Keratinocyte (primary cell): ENCODE data around the gene DDTL. TPM values are rescaled to one million over a fixed set of nuclear protein-coding genes. Genes with fewer than 3 reads are reported as not detected.
"Not testable (repeated sequence)": the region's sequence is repeated elsewhere in the genome, so short reads cannot be mapped to it uniquely, and the experiment has no call there.

Source experiments
- DNase-seq: peaks from one replicate; pipeline ENCODE4 v3.0.0-alpha.2; 2011; ENCODE audit warnings: low read depth, missing footprints, low spot score
- FAIRE-seq: peaks from 2 replicates; lab custom pipeline; 2011; peaks lifted over from hg19 to GRCh38; lab: Jason Lieb, UNC
- H2AFZ ChIP-seq: 2 replicates; pipeline ENCODE4 v1.6.0; 2012; ENCODE audit warnings: low read length, control low read depth, inconsistent platforms; ENCODE audit not compliant: control insufficient read depth
- H3K27ac ChIP-seq: 2 replicates; pipeline ENCODE4 v1.5.1; 2011; ENCODE audit warnings: low read length; ENCODE audit not compliant: control insufficient read depth, insufficient read depth
- H3K27me3 ChIP-seq: 3 replicates; pipeline ENCODE4 v1.6.0; 2011; ENCODE audit warnings: low read length; ENCODE audit not compliant: control insufficient read depth, insufficient read depth; ENCODE audit errors: extremely low read depth
- H3K36me3 ChIP-seq, 2 experiments: 2 replicates in 1 of 2; 3 replicates in 1 of 2; pipeline ENCODE4 v1.5.1; 2011; ENCODE audit warnings: low read length in 2 of 2, mild to moderate bottlenecking in 1 of 2; ENCODE audit not compliant: control insufficient read depth in 2 of 2, insufficient read depth in 2 of 2; ENCODE audit errors: extremely low read depth in 1 of 2
- H3K4me1 ChIP-seq: 3 replicates; pipeline ENCODE4 v1.5.1; 2011; ENCODE audit warnings: low read length; ENCODE audit not compliant: control insufficient read depth, insufficient read depth; ENCODE audit errors: extremely low read depth
- H3K4me2 ChIP-seq: 3 replicates; pipeline ENCODE4 v1.6.0; 2011; ENCODE audit warnings: low read depth, low read length; ENCODE audit not compliant: control insufficient read depth, insufficient read depth; ENCODE audit errors: extremely low read depth
- H3K4me3 ChIP-seq, 3 experiments: fragments of 200-600 bp in 1 of 3; sonication (generic) in 1 of 3; 2 replicates in 2 of 3; 3 replicates in 1 of 3; pipeline ENCODE4 v1.5.1; 2011 to 2016; ENCODE audit warnings: low read length in 3 of 3, mild to moderate bottlenecking in 3 of 3, control low read depth in 2 of 3, inconsistent platforms in 1 of 3, low read depth in 1 of 3, mixed read lengths in 1 of 3, mixed run types in 1 of 3, moderate library complexity in 1 of 3; ENCODE audit not compliant: control insufficient read depth in 2 of 3, insufficient read depth in 2 of 3; ENCODE audit errors: extremely low read depth in 1 of 3
- H3K79me2 ChIP-seq: 2 replicates; pipeline ENCODE4 v1.6.0; 2012; ENCODE audit warnings: low read length; ENCODE audit not compliant: control insufficient read depth, insufficient read depth
- H3K9ac ChIP-seq: 3 replicates; pipeline ENCODE4 v1.6.0; 2011; ENCODE audit warnings: low read length; ENCODE audit not compliant: control insufficient read depth, insufficient read depth; ENCODE audit errors: extremely low read depth
- H3K9me1 ChIP-seq: 3 replicates; pipeline ENCODE4 v1.6.0; 2011; ENCODE audit warnings: low read length; ENCODE audit not compliant: control insufficient read depth, insufficient read depth; ENCODE audit errors: extremely low read depth
- H3K9me3 ChIP-seq: 2 replicates; pipeline ENCODE4 v1.5.1; 2012; ENCODE audit warnings: low read depth, low read length; ENCODE audit not compliant: control insufficient read depth
- H4K20me1 ChIP-seq: 3 replicates; pipeline ENCODE4 v1.6.0; 2011; ENCODE audit warnings: low read length; ENCODE audit not compliant: control insufficient read depth, insufficient read depth; ENCODE audit errors: extremely low read depth
- EZH2 ChIP-seq: IDR thresholded peaks from one replicate; pipeline ENCODE4 v1.6.1; 2012; ENCODE audit warnings: inconsistent platforms, mild to moderate bottlenecking, low read length, moderate library complexity
- dilution Hi-C: fragments of 300-500 bp; cut with MboI; formaldehyde crosslinking; loops from one replicate; pipeline ENCODE4 v1.7.0; 2020; ENCODE audit warnings: low sequenced_read_pairs; ENCODE audit not compliant: extremely low pct_ligation_motif_present
- polyA plus RNA-seq, 5 experiments: library from polyadenylated mRNA; depleted of rRNA in 3 of 5; stranded (reverse) in 3 of 5; stranded (forward) in 1 of 5; unstranded in 1 of 5; fragments of >200 nt; gene quantifications; 1 replicate in 1 of 5; 2 replicates in 3 of 5; 3 replicates in 1 of 5; pipeline versions ENCODE4 v1.2.1 to v1.2.3, GENCODE V29; 2011 to 2012; ENCODE audit warnings: missing spikeins in 2 of 5, low read depth in 1 of 5, low replicate concordance in 1 of 5
- TF ChIP-seq, protein P1 (sequence below), 3 experiments: IDR thresholded peaks in 1 of 3; conservative IDR thresholded peaks in 1 of 3; optimal IDR thresholded peaks in 1 of 3; 2 replicates in 2 of 3; 3 replicates in 1 of 3; pipeline versions ENCODE3 to v1.5.1; 2011; ENCODE audit warnings: low read length in 3 of 3, mild to moderate bottlenecking in 3 of 3, moderate library complexity in 2 of 3, control low read depth in 1 of 3, inconsistent platforms in 1 of 3; ENCODE audit not compliant: insufficient read depth in 2 of 3; ENCODE audit errors: extremely low read depth in 1 of 3

The DDTL gene
- polyA plus RNA-seq, 1 donor (not counting 4 experiments of a cell fraction or from before 2014, with no cell fraction given), result 0.72 TPM

DNA sequence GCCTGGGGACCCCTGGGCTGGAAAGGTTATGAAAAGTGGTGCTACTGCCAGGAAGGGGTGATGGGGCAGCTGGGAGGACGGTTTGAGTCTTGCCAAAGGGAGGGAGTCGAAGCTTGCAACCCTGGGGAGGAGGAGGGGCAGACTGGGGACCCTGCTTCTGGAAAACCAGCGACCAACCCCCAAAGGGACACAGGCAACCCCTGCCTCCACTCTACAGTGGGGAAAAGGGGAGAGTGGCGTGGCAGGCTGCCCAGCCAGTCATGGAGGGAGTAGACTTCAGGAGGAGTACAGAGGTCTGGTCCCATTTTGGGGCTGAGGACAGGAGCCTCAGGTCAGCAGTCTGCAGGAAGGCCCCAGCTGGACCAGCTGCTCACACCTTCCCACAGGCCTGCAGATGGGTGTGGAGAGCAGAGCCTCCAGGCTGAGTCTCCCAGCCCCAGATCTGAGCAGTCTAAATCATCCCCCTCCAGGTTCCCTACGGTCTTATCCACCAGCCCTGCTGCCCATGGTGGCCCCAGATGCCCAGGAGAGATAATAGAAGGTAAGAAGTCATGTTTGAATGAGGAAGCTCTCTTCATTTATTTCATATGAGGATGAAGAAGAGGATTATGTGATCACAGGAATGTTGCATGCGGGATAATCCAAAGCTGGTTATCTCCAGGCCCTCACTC is 4.3 kb downstream of the DDTL start:
- H3K9me3 ChIP-seq, result no peaks in the 10 kb centered on the region
- dilution Hi-C loops, result no loop called here
- H3K9me1 ChIP-seq, result no peaks in the 10 kb centered on the region
- no peak overlapping the region for H3K4me2 ChIP-seq
- no peak overlapping the region for H3K9ac ChIP-seq
- peaks cover 29% of the 10 kb centered on the region for H3K79me2 ChIP-seq
- H2AFZ ChIP-seq, result no peak overlapping the region
- DNase-seq (no peak), FAIRE-seq (no peak)
- no peaks in the 10 kb centered on the region for H3K27me3 ChIP-seq
- no peak overlapping the region for H3K4me3 ChIP-seq
- peaks cover 16 to 18% of the 10 kb centered on the region in 2 experiments for H3K36me3 ChIP-seq
- TF ChIP-seq EZH2, result no peak
- TF ChIP-seq, protein P1, sequence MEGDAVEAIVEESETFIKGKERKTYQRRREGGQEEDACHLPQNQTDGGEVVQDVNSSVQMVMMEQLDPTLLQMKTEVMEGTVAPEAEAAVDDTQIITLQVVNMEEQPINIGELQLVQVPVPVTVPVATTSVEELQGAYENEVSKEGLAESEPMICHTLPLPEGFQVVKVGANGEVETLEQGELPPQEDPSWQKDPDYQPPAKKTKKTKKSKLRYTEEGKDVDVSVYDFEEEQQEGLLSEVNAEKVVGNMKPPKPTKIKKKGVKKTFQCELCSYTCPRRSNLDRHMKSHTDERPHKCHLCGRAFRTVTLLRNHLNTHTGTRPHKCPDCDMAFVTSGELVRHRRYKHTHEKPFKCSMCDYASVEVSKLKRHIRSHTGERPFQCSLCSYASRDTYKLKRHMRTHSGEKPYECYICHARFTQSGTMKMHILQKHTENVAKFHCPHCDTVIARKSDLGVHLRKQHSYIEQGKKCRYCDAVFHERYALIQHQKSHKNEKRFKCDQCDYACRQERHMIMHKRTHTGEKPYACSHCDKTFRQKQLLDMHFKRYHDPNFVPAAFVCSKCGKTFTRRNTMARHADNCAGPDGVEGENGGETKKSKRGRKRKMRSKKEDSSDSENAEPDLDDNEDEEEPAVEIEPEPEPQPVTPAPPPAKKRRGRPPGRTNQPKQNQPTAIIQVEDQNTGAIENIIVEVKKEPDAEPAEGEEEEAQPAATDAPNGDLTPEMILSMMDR (optimal IDR thresholded peaks at IDR 0.05 in 1 of 3, IDR thresholded peaks at IDR 0.05 in 1 of 3, conservative IDR thresholded peaks at IDR 0.05 in 1 of 3; ENCODE audit: extremely low read depth in 1 of 3, insufficient read depth in 2 of 3, low read length in 3 of 3), result no peak
- peaks cover 3% of the 10 kb centered on the region for H3K4me1 ChIP-seq
- no peaks in the 10 kb centered on the region for H4K20me1 ChIP-seq
- no peak overlapping the region for H3K27ac ChIP-seq

DNA sequence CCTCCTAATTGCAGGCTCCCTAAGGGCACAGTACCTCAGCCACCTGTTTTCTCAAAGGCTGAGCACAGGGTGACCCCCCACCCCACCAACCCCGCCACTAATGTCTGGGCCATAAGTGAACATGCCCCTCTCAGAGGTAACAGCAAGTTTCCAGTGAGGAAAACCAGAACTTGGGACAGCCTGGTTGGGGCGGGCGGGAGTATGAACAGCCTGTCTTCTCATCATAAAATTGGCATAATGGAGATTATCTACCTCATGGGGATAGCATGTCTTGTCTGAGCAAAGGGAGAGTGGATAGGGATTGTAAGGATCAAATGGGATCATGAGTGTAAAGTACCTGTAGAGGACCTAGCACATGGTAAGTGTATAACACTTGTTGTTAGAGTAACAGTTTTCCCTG is 5.2 kb downstream of the DDTL start:
- H2AFZ ChIP-seq, H3K4me2 ChIP-seq, H3K4me1 ChIP-seq, H3K27ac ChIP-seq, H3K9me1 ChIP-seq, H3K9me3 ChIP-seq, H3K9ac ChIP-seq, dilution Hi-C loops, H3K4me3 ChIP-seq, H3K27me3 ChIP-seq, H4K20me1 ChIP-seq, DNase-seq: not testable (repeated sequence)
- peaks cover 16 to 18% of the 10 kb centered on the region in 2 experiments for H3K36me3 ChIP-seq
- peak; percentile 44 for FAIRE-seq
- H3K79me2 ChIP-seq, result peaks cover 29% of the 10 kb centered on the region

DNA sequence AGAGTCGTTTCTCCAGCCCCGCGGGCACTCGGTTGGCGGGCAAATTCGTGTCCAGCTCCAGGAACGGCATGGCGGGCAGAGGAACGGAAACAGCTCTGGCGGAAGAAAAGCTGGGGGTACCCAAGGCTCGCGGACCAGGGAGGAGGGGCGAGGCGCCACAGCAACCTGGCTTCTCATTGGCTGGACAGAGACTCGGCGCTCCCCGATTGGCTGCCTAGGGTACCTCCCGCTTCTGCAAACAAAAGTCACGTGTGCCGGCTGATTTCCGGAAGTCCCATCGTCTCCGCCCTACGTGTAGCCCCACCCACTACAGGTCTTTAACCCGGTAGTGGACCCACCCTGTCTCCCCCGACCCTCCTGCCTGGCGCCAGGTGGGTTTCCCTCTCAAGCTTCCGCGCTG is 7.7 kb downstream of the DDTL start, which contains the start of gene DDT:
DDT (minus strand) TSS at position 97 of the 400 bp plus-strand sequence; CDS start at position 70, 27 bp downstream.
- H3K9me3 ChIP-seq, H4K20me1 ChIP-seq, H3K9me1 ChIP-seq, H2AFZ ChIP-seq, H3K4me1 ChIP-seq, DNase-seq, H3K4me2 ChIP-seq, H3K9ac ChIP-seq, H3K27ac ChIP-seq, H3K4me3 ChIP-seq, dilution Hi-C loops, H3K27me3 ChIP-seq: not testable (repeated sequence)
- H3K36me3 ChIP-seq, result peaks cover 14% of the 10 kb centered on the region in 2 experiments
- peak; percentile 95 for FAIRE-seq
- peaks cover 25% of the 10 kb centered on the region for H3K79me2 ChIP-seq

DNA sequence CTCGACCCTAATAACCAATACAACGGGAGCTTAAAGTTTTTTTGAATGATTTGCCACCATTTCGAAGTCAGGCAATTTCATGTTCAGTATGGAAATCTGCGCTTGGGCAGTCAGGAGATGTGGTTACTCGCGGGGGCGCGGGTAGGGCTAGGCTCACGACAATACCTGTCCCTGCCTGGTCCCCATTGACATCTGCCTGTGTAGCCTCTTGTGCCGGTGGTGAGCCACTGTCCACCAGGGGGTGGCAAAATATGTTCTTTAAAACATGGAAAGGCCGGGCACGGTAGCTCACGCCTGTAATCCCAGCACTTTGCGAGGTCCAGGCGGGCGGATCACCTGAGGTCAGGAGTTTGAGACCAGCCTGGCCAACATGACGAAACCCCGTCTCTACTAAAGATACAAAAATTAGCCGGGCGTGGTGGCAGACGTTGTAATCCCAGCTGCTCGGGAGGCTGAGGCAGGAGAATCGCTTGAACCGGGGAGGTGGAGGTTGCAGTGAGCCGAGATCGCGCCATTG is 8.2 kb downstream of the DDTL start:
- H3K27ac ChIP-seq, FAIRE-seq, H3K4me3 ChIP-seq, H2AFZ ChIP-seq, H3K9ac ChIP-seq, H3K27me3 ChIP-seq, DNase-seq, H3K4me2 ChIP-seq, H3K9me3 ChIP-seq, H3K4me1 ChIP-seq, H3K9me1 ChIP-seq, dilution Hi-C loops, H4K20me1 ChIP-seq: not testable (repeated sequence)
- Histone ChIP-seq H3K79me2 (peaks cover 20% of the 10 kb centered on the region), H3K36me3 (peaks cover 12 to 13% of the 10 kb centered on the region in 2 experiments)
